SH-SY5Y (cell line): ENCODE measurements around the gene ZNF185.

Experiments used
- GATA2 ChIP-seq: IDR thresholded peaks from 2 replicates; pipeline ENCODE4 v1.6.1; 2011; ENCODE audit warnings: mild to moderate bottlenecking, low read depth, low read length
- GATA3 ChIP-seq: IDR thresholded peaks from 2 replicates; pipeline ENCODE4 v1.6.1; 2011; ENCODE audit warnings: low read depth, mild to moderate bottlenecking, low read length, moderate library complexity

- TF ChIP-seq GATA2: no peak
- no peak for TF ChIP-seq GATA3
Observed at GRCh38 chrX:152904151-152905080, 6.5 kb downstream of the ZNF185 start.
